ENCODE results near the gene AFDN.

DNA sequence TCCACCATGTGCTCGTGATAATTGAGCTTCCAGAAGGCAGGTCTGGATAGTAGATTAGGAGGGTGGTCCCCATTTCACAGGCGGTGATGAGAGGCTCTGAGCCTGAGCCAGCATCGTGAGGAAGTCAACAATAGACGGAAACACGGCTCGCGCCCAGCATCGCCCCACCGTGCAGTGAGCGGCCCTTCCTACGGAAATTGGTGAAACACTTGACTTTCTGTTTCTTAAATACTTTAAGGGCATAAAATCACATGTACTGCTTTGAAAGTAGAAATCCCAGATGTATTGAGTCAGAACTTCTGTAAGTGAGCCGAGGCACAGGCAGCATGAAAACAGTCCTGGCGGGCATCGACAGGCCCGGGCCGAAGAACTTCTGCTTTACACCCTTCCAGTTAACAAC, 166.5 kb downstream of the AFDN start:
- TF ChIP-seq BCL11A (IDR thresholded peaks at IDR 0.05; ENCODE audit: low read depth, low read length), result no peak
- TF ChIP-seq, protein P1, sequence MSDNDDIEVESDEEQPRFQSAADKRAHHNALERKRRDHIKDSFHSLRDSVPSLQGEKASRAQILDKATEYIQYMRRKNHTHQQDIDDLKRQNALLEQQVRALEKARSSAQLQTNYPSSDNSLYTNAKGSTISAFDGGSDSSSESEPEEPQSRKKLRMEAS (IDR thresholded peaks at IDR 0.05; ENCODE audit: low read depth, low read length), result no peak
- TF ChIP-seq, protein P2, sequence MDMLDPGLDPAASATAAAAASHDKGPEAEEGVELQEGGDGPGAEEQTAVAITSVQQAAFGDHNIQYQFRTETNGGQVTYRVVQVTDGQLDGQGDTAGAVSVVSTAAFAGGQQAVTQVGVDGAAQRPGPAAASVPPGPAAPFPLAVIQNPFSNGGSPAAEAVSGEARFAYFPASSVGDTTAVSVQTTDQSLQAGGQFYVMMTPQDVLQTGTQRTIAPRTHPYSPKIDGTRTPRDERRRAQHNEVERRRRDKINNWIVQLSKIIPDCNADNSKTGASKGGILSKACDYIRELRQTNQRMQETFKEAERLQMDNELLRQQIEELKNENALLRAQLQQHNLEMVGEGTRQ (IDR thresholded peaks at IDR 0.05; ENCODE audit: borderline replicate concordance, low read depth, low read length), result no peak
- TF ChIP-seq, protein P3, sequence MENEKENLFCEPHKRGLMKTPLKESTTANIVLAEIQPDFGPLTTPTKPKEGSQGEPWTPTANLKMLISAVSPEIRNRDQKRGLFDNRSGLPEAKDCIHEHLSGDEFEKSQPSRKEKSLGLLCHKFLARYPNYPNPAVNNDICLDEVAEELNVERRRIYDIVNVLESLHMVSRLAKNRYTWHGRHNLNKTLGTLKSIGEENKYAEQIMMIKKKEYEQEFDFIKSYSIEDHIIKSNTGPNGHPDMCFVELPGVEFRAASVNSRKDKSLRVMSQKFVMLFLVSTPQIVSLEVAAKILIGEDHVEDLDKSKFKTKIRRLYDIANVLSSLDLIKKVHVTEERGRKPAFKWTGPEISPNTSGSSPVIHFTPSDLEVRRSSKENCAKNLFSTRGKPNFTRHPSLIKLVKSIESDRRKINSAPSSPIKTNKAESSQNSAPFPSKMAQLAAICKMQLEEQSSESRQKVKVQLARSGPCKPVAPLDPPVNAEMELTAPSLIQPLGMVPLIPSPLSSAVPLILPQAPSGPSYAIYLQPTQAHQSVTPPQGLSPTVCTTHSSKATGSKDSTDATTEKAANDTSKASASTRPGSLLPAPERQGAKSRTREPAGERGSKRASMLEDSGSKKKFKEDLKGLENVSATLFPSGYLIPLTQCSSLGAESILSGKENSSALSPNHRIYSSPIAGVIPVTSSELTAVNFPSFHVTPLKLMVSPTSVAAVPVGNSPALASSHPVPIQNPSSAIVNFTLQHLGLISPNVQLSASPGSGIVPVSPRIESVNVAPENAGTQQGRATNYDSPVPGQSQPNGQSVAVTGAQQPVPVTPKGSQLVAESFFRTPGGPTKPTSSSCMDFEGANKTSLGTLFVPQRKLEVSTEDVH (IDR thresholded peaks at IDR 0.05; ENCODE audit: low read depth, partially characterized antibody), result no peak
- no peak for TF ChIP-seq POLR2AphosphoS5 (IDR thresholded peaks at IDR 0.05; ENCODE audit: low read length)
- TF ChIP-seq DPF2 (IDR thresholded peaks at IDR 0.05), result no peak
- TF ChIP-seq, protein P4, sequence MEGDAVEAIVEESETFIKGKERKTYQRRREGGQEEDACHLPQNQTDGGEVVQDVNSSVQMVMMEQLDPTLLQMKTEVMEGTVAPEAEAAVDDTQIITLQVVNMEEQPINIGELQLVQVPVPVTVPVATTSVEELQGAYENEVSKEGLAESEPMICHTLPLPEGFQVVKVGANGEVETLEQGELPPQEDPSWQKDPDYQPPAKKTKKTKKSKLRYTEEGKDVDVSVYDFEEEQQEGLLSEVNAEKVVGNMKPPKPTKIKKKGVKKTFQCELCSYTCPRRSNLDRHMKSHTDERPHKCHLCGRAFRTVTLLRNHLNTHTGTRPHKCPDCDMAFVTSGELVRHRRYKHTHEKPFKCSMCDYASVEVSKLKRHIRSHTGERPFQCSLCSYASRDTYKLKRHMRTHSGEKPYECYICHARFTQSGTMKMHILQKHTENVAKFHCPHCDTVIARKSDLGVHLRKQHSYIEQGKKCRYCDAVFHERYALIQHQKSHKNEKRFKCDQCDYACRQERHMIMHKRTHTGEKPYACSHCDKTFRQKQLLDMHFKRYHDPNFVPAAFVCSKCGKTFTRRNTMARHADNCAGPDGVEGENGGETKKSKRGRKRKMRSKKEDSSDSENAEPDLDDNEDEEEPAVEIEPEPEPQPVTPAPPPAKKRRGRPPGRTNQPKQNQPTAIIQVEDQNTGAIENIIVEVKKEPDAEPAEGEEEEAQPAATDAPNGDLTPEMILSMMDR (IDR thresholded peaks at IDR 0.05 in 2 of 3, conservative IDR thresholded peaks at IDR 0.05 in 1 of 3; ENCODE audit: control insufficient read depth in 2 of 3, extremely low read depth in 1 of 3, insufficient read depth in 1 of 3, low read depth in 3 of 3, low read length in 3 of 3), result no peak
- no peak for TF ChIP-seq EP300 (IDR thresholded peaks at IDR 0.05; ENCODE audit: borderline replicate concordance in 1 of 2, control insufficient read depth in 1 of 2, low read depth in 2 of 2, low read length in 2 of 2)
- no peak for TF ChIP-seq MEF2A (IDR thresholded peaks at IDR 0.05; ENCODE audit: insufficient read depth, low read depth, low read length)

Measured in GM12878 (cell line).